Stimulated activated CD4-positive, alpha-beta T cell treated with anti-CD3 and anti-CD28 coated beads, Interleukin-1b, Interleukin-23, amount 100 ng/mL, for 48 hours (primary cell): ENCODE measurements around the gene JARID2.

Source experiments
- DNase-seq: peaks from one replicate; pipeline ENCODE4 v3.0.0-alpha.2; 2020

JARID2 gene

GRCh38 chr6:15477746-15478145 is 231.9 kb downstream of the JARID2 start:
- DNase-seq = no peak

- no peak for DNase-seq
These were observed 233.9 kb downstream of the JARID2 start for GRCh38 chr6:15479761-15480160.

- DNase-seq = no peak
These were observed 234.7 kb downstream of the JARID2 start for GRCh38 chr6:15480525-15480924.

- DNase-seq = peak; percentile 53
These were observed 235.8 kb downstream of the JARID2 start for GRCh38 chr6:15481390-15482291.

- no peak for DNase-seq
These were observed 237.2 kb downstream of the JARID2 start for GRCh38 chr6:15483060-15483459.

GRCh38 chr6:15484140-15484539 is 238.3 kb downstream of the JARID2 start:
- DNase-seq = no peak

- no peak for DNase-seq
These were observed 239.0 kb downstream of the JARID2 start for GRCh38 chr6:15484821-15485220.

- no peak for DNase-seq
These were observed 240.1 kb downstream of the JARID2 start for GRCh38 chr6:15485936-15486335.

GRCh38 chr6:15487262-15487661 is 241.4 kb downstream of the JARID2 start:
- DNase-seq = no peak

GRCh38 chr6:15489261-15489962 is 243.5 kb downstream of the JARID2 start:
- DNase-seq = no peak

- no peak for DNase-seq
These were observed 244.6 kb downstream of the JARID2 start for GRCh38 chr6:15490242-15491100.

- DNase-seq = peak; percentile 73
These were observed 245.6 kb downstream of the JARID2 start for GRCh38 chr6:15491255-15491985.

- no peak for DNase-seq
These were observed 246.1 kb downstream of the JARID2 start for GRCh38 chr6:15491986-15492269.

- DNase-seq = no peak
These were observed 247.7 kb downstream of the JARID2 start for GRCh38 chr6:15493437-15494168.

- DNase-seq = no peak
These were observed 249.6 kb downstream of the JARID2 start for GRCh38 chr6:15495375-15495901.

GRCh38 chr6:15496345-15497131 is 250.7 kb downstream of the JARID2 start:
- DNase-seq = no peak

- DNase-seq = no peak
These were observed 252.8 kb downstream of the JARID2 start for GRCh38 chr6:15498640-15499039.

GRCh38 chr6:15499125-15499524 is 253.3 kb downstream of the JARID2 start:
- no peak for DNase-seq

- no peak for DNase-seq
These were observed 253.7 kb downstream of the JARID2 start for GRCh38 chr6:15499591-15499990.

- DNase-seq = no peak
These were observed 254.3 kb downstream of the JARID2 start for GRCh38 chr6:15500078-15500740.
